Left ventricle myocardium inferior (tissue), 1 donor: ENCODE results near the gene PIGC. TPM values are rescaled to one million over a fixed set of nuclear protein-coding genes. Genes with fewer than 3 reads are reported as not detected.

Source experiments
- DNase-seq: peaks from one replicate; pipeline ENCODE4 v3.0.0-alpha.2; 2020
- H3K27ac ChIP-seq: fragments of 200-600 bp; replicated peaks from 2 replicates; pipeline ENCODE4 v1.8.0; 2021
- H3K27me3 ChIP-seq: fragments of 200-600 bp; 2 replicates; pipeline ENCODE4 v1.8.0; 2021; ENCODE audit warnings: low read depth
- H3K36me3 ChIP-seq: fragments of 200-600 bp; 2 replicates; pipeline ENCODE4 v1.8.0; 2021
- H3K4me1 ChIP-seq: fragments of 200-600 bp; 2 replicates; pipeline ENCODE4 v1.8.0; 2021
- H3K4me3 ChIP-seq: fragments of 200-600 bp; 2 replicates; pipeline ENCODE4 v1.8.0; 2021; ENCODE audit warnings: mild to moderate bottlenecking, moderate library complexity
- H3K9me3 ChIP-seq: fragments of 200-600 bp; replicated peaks from 2 replicates; pipeline ENCODE4 v1.8.0; 2021
- CTCF ChIP-seq: fragments of 200-600 bp; IDR thresholded peaks from 2 replicates; pipeline ENCODE4 v1.8.0; 2021; ENCODE audit warnings: antibody characterized with exemption, mild to moderate bottlenecking, borderline replicate concordance
- intact Hi-C: fragments of 100-400 bp; cut with micrococcal nuclease; formaldehyde crosslinking; loops from one replicate; pipeline ENCODE4 v1.11.0; 2022
- total RNA-seq: library from RNA; stranded (reverse); fragmentation: NEBNext Ultra II Directional; extraction: Animal tissue kit (Norgen Biotek cat#: 25700); gene quantifications from one replicate; pipeline ENCODE4 v1.2.1, GENCODE V29; 2021
- donor health status: DM: no; HTN: yes; CAD: no; lungs with severe emphysema.

Gene PIGC
- total RNA-seq, 1 donor from 2014 or later, result 15.4 TPM

- no peak for TF ChIP-seq CTCF
- no peak overlapping the region for H3K27ac ChIP-seq
- H3K4me1 ChIP-seq, result peaks cover 10% of the 10 kb centered on the region
- no peak overlapping the region for H3K4me3 ChIP-seq
- no peaks in the 10 kb centered on the region for H3K27me3 ChIP-seq
- no peaks in the 10 kb centered on the region for H3K9me3 ChIP-seq
- H3K36me3 ChIP-seq, result no peaks in the 10 kb centered on the region
- intact Hi-C loops, result no loop called here
- DNase-seq, result no peak
Observed at GRCh38 chr1:172468296-172468695, 24.4 kb upstream of the PIGC start.

- H3K9me3 ChIP-seq, result no peaks in the 10 kb centered on the region
- peaks cover 10% of the 10 kb centered on the region for H3K4me1 ChIP-seq
- no peaks in the 10 kb centered on the region for H3K27me3 ChIP-seq
- no peak overlapping the region for H3K4me3 ChIP-seq
- no peaks in the 10 kb centered on the region for H3K36me3 ChIP-seq
- DNase-seq, result no peak
- no peak for TF ChIP-seq CTCF
- H3K27ac ChIP-seq, result no peak overlapping the region
- intact Hi-C loops, result no loop called here
Observed at GRCh38 chr1:172467446-172467845, 23.6 kb upstream of the PIGC start.

DNA sequence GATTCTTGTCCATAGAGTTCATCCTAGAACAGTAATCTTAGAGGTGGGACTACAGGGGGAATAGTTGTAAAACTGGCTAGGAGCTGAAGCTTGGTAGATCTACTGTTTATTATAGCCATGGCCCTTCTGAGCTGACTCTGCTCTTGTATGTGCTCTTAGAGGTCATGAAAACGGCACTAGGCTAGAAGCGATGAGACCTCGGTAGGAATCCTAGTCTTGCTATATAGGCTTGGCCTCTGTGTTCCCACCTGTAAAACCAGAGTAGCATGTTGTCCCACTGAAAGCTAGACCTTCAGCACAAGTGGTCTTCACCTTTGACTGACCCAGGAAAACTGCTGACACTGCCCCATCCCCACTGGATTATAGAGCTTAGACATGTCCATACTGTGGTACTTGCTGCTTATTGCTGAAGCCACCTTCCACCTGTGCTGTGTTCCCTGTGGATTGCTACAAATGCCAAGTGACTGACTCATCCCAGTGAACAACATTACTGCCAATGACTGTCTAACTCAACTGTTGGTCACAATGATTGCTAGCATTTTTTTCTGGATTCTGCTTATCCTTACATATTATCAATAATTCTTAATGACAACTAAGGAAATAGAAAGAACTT lies 23.0 kb upstream of the PIGC start:
- intact Hi-C loops, result no loop called here
- no peaks in the 10 kb centered on the region for H3K9me3 ChIP-seq
- H3K36me3 ChIP-seq, result no peaks in the 10 kb centered on the region
- no peak overlapping the region for H3K4me3 ChIP-seq
- TF ChIP-seq CTCF, result no peak
- H3K27me3 ChIP-seq, result no peaks in the 10 kb centered on the region
- no peak overlapping the region for H3K27ac ChIP-seq
- peaks cover 10% of the 10 kb centered on the region for H3K4me1 ChIP-seq
- DNase-seq, result no peak

DNA sequence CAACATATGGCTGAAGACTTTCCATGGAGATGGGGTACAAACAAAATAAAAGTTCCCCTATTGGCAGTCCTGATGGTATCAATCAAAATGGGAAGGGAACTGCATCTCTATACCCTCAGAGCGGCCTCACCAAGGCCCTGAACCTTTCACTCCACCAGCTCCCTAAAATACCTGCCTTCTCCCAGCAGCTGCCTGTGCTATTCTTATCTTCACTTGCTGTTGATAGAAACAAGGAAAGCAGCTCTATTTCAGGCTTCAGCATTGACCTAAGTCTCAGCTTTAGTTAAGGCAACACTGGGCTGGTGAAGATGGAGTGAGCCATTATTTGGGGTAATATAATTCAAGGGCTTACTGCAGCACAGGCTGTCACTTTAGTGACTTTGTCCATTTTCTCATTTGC lies 21.7 kb upstream of the PIGC start:
- Histone ChIP-seq H3K27me3 (no peaks in the 10 kb centered on the region), H3K4me3 (no peak overlapping the region), H3K4me1 (peaks cover 10% of the 10 kb centered on the region), H3K9me3 (no peaks in the 10 kb centered on the region), H3K27ac (no peak overlapping the region), H3K36me3 (no peaks in the 10 kb centered on the region)
- DNase-seq, result no peak
- intact Hi-C loops, result no loop called here
- TF ChIP-seq CTCF, result no peak

DNA sequence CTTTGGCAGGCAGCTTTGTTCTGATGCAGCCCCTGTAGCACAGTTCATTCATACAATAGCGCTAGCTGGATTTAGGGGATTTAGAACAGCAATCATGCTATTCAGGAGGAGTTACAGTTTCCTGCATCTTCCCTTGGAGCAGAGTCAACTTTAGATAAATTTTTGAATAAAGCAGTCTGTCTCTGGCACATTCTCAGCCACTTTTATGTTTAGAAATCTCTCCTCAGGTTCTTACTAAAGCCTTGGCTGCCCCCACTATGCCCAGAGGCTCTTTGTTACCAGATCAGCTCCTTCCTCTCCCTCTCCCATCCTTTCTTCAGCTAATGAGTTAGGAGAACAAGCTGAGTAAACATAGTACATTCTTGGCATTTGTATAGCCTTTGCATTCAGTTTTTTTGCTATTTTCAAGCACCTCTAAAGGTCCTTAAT lies 17.0 kb upstream of the PIGC start:
- peaks cover 6% of the 10 kb centered on the region for H3K4me1 ChIP-seq
- no peak for TF ChIP-seq CTCF
- no peak overlapping the region for H3K27ac ChIP-seq
- no peak for DNase-seq
- no peaks in the 10 kb centered on the region for H3K9me3 ChIP-seq
- no peaks in the 10 kb centered on the region for H3K27me3 ChIP-seq
- H3K36me3 ChIP-seq, result no peaks in the 10 kb centered on the region
- intact Hi-C loops, result no loop called here
- H3K4me3 ChIP-seq, result no peak overlapping the region
